ENCODE results near the gene MAP7D1. TPM values are rescaled to one million over a fixed set of nuclear protein-coding genes. Genes with fewer than 3 reads are reported as not detected.

Gene MAP7D1
- total and polyA plus RNA-seq, 7 donors, result 31.8 to 226 (median 104) TPM

- 63 to 79% methylated on average over 11 of the region's 11 CpGs for WGBS, 2 donors
- no peak for DNase-seq
- Histone ChIP-seq H3K9me3 (no peaks in the 10 kb centered on the region), H3K27ac (no peak overlapping the region), H3K4me3 (no peak overlapping the region), H3K36me3 (no peaks in the 10 kb centered on the region), H3K27me3 (no peaks in the 10 kb centered on the region), H3K4me1 (peaks cover 0 to 12% (median 5%) of the 10 kb centered on the region in 4 donors)
- TF ChIP-seq POLR2AphosphoS5 (IDR thresholded peaks at IDR 0.05) (no peak), CTCF (IDR thresholded peaks at IDR 0.05) (no peak), EP300 (IDR thresholded peaks at IDR 0.05) (no peak), POLR2A (IDR thresholded peaks at IDR 0.05) (no peak)
- intact Hi-C loops (cut with DNase I), result no loop called here
Observed at GRCh38 chr1:36109041-36109679, 46.8 kb upstream of the MAP7D1 start.

GRCh38 chr1:36111151-36111550 is 44.8 kb upstream of the MAP7D1 start:
- no peak overlapping the region for H3K27ac ChIP-seq
- no peak for DNase-seq
- 61 to 71% methylated on average over 4 of the region's 4 CpGs for WGBS, 2 donors
- no peaks in the 10 kb centered on the region for H3K36me3 ChIP-seq
- H3K4me1 ChIP-seq, result peaks cover 0 to 24% (median 18%) of the 10 kb centered on the region in 4 donors
- no peak overlapping the region for H3K4me3 ChIP-seq
- H3K27me3 ChIP-seq, result no peaks in the 10 kb centered on the region
- TF ChIP-seq POLR2AphosphoS5 (IDR thresholded peaks at IDR 0.05) (no peak), CTCF (IDR thresholded peaks at IDR 0.05) (no peak), POLR2A (IDR thresholded peaks at IDR 0.05) (no peak), EP300 (IDR thresholded peaks at IDR 0.05) (no peak)
- no peaks in the 10 kb centered on the region for H3K9me3 ChIP-seq
- intact Hi-C loops (cut with DNase I), result no loop called here

GRCh38 chr1:36112823-36113222 is 43.1 kb upstream of the MAP7D1 start:
- 84 to 91% methylated on average over 9 of the region's 9 CpGs for WGBS, 2 donors
- no peak for DNase-seq
- peaks cover 0 to 23% (median 17%) of the 10 kb centered on the region in 4 donors for H3K4me1 ChIP-seq
- H3K36me3 ChIP-seq, result no peaks in the 10 kb centered on the region
- H3K27me3 ChIP-seq, result no peaks in the 10 kb centered on the region
- no peak overlapping the region for H3K4me3 ChIP-seq
- no peaks in the 10 kb centered on the region for H3K9me3 ChIP-seq
- intact Hi-C loops (cut with DNase I), result no loop called here
- H3K27ac ChIP-seq, result no peak overlapping the region
- TF ChIP-seq POLR2A (IDR thresholded peaks at IDR 0.05), result no peak
- TF ChIP-seq POLR2AphosphoS5 (IDR thresholded peaks at IDR 0.05), result no peak
- no peak for TF ChIP-seq CTCF (IDR thresholded peaks at IDR 0.05)
- TF ChIP-seq EP300 (IDR thresholded peaks at IDR 0.05), result no peak

- H3K4me3 ChIP-seq, result no peak overlapping the region
- H3K27me3 ChIP-seq, result no peaks in the 10 kb centered on the region
- H3K9me3 ChIP-seq, result no peaks in the 10 kb centered on the region
- DNase-seq, result no peak
- H3K27ac ChIP-seq, result peak overlapping the region; percentile 69 to 86 (median 76)
- TF ChIP-seq POLR2A (IDR thresholded peaks at IDR 0.05) (no peak), EP300 (IDR thresholded peaks at IDR 0.05) (no peak), POLR2AphosphoS5 (IDR thresholded peaks at IDR 0.05) (no peak), CTCF (IDR thresholded peaks at IDR 0.05) (no peak)
- H3K36me3 ChIP-seq, result no peaks in the 10 kb centered on the region
- peaks cover 0 to 30% (median 20%) of the 10 kb centered on the region in 4 donors for H3K4me1 ChIP-seq
- intact Hi-C loops (cut with DNase I), result no loop called here
- WGBS, 2 donors, result 68 to 77% methylated on average over 5 of the region's 5 CpGs
Observed at GRCh38 chr1:36114371-36114770, 41.6 kb upstream of the MAP7D1 start.
